Measurements from ENCODE around the gene IGFBP5. TPM values are rescaled to one million over a fixed set of nuclear protein-coding genes. Genes with fewer than 3 reads are reported as not detected.

IGFBP5 gene
- total RNA-seq, 1 donor from 2014 or later: not detected

GRCh38 chr2:216664593-216665034 is 30.7 kb downstream of the IGFBP5 start:
- Mint-ChIP-seq H3K4me1 (no peaks in the 10 kb centered on the region), H3K36me3 (ENCODE audit: low read depth) (no peaks in the 10 kb centered on the region), H3K27me3 (peaks cover 29% of the 10 kb centered on the region), H3K9me3 (no peaks in the 10 kb centered on the region), H3K4me3 (no peak overlapping the region), H3K27ac (no peak overlapping the region)
- POLR2A ChIA-PET: no interaction called here
- ATAC-seq (ENCODE audit: low read depth) (no peak), DNase-seq (no peak)
- intact Hi-C loops (cut with micrococcal nuclease): loop anchor here (5.0 to 10.0 kb wide), 2 partner anchors 512 to 1210 kb away; no protein-coding TSS in a partner anchor
- TF ChIP-seq, protein P1, sequence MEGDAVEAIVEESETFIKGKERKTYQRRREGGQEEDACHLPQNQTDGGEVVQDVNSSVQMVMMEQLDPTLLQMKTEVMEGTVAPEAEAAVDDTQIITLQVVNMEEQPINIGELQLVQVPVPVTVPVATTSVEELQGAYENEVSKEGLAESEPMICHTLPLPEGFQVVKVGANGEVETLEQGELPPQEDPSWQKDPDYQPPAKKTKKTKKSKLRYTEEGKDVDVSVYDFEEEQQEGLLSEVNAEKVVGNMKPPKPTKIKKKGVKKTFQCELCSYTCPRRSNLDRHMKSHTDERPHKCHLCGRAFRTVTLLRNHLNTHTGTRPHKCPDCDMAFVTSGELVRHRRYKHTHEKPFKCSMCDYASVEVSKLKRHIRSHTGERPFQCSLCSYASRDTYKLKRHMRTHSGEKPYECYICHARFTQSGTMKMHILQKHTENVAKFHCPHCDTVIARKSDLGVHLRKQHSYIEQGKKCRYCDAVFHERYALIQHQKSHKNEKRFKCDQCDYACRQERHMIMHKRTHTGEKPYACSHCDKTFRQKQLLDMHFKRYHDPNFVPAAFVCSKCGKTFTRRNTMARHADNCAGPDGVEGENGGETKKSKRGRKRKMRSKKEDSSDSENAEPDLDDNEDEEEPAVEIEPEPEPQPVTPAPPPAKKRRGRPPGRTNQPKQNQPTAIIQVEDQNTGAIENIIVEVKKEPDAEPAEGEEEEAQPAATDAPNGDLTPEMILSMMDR (IDR thresholded peaks at IDR 0.05): no peak
- CTCF ChIA-PET: interaction anchor here (0.6 to 3.6 kb wide), 4 partner anchors 631 to 1394 kb away, joined by 3 to 35 read pairs (median 14); no protein-coding TSS in a partner anchor

DNA sequence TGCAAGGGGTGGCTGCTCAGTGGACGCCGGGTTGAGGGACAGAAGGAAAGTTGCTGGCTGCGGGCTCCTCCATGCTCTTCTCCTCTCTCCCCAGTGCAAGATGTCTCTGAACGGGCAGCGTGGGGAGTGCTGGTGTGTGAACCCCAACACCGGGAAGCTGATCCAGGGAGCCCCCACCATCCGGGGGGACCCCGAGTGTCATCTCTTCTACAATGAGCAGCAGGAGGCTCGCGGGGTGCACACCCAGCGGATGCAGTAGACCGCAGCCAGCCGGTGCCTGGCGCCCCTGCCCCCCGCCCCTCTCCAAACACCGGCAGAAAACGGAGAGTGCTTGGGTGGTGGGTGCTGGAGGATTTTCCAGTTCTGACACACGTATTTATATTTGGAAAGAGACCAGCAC is 31.5 kb downstream of the IGFBP5 start:
- intact Hi-C loops (cut with micrococcal nuclease): loop anchor here (10.0 kb wide), 1 partner anchor 1209 kb away; no protein-coding TSS in a partner anchor
- POLR2A ChIA-PET: no interaction called here
- no peak overlapping the region for H3K27ac Mint-ChIP-seq
- ATAC-seq (ENCODE audit: low read depth): no peak
- no peaks in the 10 kb centered on the region for H3K9me3 Mint-ChIP-seq
- DNase-seq: no peak
- H3K4me3 Mint-ChIP-seq: no peak overlapping the region
- no peaks in the 10 kb centered on the region for H3K4me1 Mint-ChIP-seq
- peaks cover 22% of the 10 kb centered on the region for H3K27me3 Mint-ChIP-seq
- H3K36me3 Mint-ChIP-seq (ENCODE audit: low read depth): no peaks in the 10 kb centered on the region
- TF ChIP-seq, protein P1 (IDR thresholded peaks at IDR 0.05): no peak
- CTCF ChIA-PET: interaction anchor here (0.6 to 3.6 kb wide), 4 partner anchors 441 to 1394 kb away, joined by 3 to 22 read pairs (median 4); no protein-coding TSS in a partner anchor

DNA sequence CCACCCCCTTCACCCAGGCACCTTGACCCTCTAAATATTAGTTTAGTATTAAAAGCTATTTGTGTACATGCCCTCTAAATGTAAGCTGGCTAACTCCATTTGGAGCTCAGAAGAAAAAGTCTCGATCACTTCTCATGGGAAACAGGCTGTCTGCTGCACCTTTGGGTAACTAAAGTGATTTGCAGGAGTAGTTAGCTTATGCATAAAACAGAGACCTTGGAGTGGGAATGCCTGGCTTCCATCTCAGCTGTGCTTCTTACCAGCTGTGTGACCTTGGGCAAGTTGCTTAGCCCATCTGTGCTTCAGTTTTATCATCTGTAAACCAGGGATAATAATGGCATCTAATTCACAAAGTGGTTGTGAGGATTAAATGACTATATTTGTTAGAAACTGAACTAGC is 32.2 kb downstream of the IGFBP5 start:
- no peak overlapping the region for H3K4me3 Mint-ChIP-seq
- intact Hi-C loops (cut with micrococcal nuclease): loop anchor here (10.0 kb wide), 1 partner anchor 1208 kb away; no protein-coding TSS in a partner anchor
- TF ChIP-seq, protein P1 (IDR thresholded peaks at IDR 0.05): no peak
- DNase-seq: no peak
- no peaks in the 10 kb centered on the region for H3K36me3 Mint-ChIP-seq (ENCODE audit: low read depth)
- ChIA-PET CTCF (interaction anchor here (0.8 to 3.6 kb wide), 3 partner anchors 146 to 630 kb away, joined by 3 to 22 read pairs (median 7); no protein-coding TSS in a partner anchor), POLR2A (interaction anchor here (0.8 kb wide), 1 partner anchor 440 kb away, joined by 3 read pairs; no protein-coding TSS in a partner anchor)
- H3K9me3 Mint-ChIP-seq: no peaks in the 10 kb centered on the region
- H3K4me1 Mint-ChIP-seq: no peaks in the 10 kb centered on the region
- H3K27me3 Mint-ChIP-seq: peaks cover 20% of the 10 kb centered on the region
- ATAC-seq (ENCODE audit: low read depth): no peak
- no peak overlapping the region for H3K27ac Mint-ChIP-seq

- Mint-ChIP-seq H3K36me3 (ENCODE audit: low read depth) (no peaks in the 10 kb centered on the region), H3K4me1 (no peaks in the 10 kb centered on the region), H3K27ac (no peak overlapping the region), H3K27me3 (peaks cover 18% of the 10 kb centered on the region), H3K9me3 (no peaks in the 10 kb centered on the region), H3K4me3 (no peak overlapping the region)
- POLR2A ChIA-PET: no interaction called here
- no peak for ATAC-seq (ENCODE audit: low read depth)
- intact Hi-C loops (cut with micrococcal nuclease): loop anchor here (1.0 to 10.0 kb wide), 2 partner anchors 440 to 1207 kb away; no protein-coding TSS in a partner anchor
- TF ChIP-seq, protein P1 (IDR thresholded peaks at IDR 0.05): no peak
- CTCF ChIA-PET: interaction anchor here (1.2 to 3.6 kb wide), 3 partner anchors 145 to 628 kb away, joined by 3 to 22 read pairs (median 7); no protein-coding TSS in a partner anchor
- no peak for DNase-seq
Measured at GRCh38 chr2:216661639-216662375, 33.5 kb downstream of the IGFBP5 start.

GRCh38 chr2:216661051-216661450 is 34.3 kb downstream of the IGFBP5 start:
- no peak overlapping the region for H3K4me3 Mint-ChIP-seq
- H3K27ac Mint-ChIP-seq: no peak overlapping the region
- CTCF ChIA-PET: interaction anchor here (3.6 kb wide), 1 partner anchor 628 kb away, joined by 22 read pairs; no protein-coding TSS in a partner anchor
- H3K9me3 Mint-ChIP-seq: no peaks in the 10 kb centered on the region
- POLR2A ChIA-PET: no interaction called here
- H3K36me3 Mint-ChIP-seq (ENCODE audit: low read depth): no peaks in the 10 kb centered on the region
- peaks cover 23% of the 10 kb centered on the region for H3K27me3 Mint-ChIP-seq
- no peaks in the 10 kb centered on the region for H3K4me1 Mint-ChIP-seq
- intact Hi-C loops (cut with micrococcal nuclease): loop anchor here (1.0 to 10.0 kb wide), 2 partner anchors 439 to 1206 kb away; no protein-coding TSS in a partner anchor
- ATAC-seq (ENCODE audit: low read depth): no peak
- TF ChIP-seq, protein P1 (IDR thresholded peaks at IDR 0.05): no peak
- no peak for DNase-seq
